Lower lobe of right lung (tissue), 2 donors: ENCODE measurements around the gene NBDY. TPM values are rescaled to one million over a fixed set of nuclear protein-coding genes. Genes with fewer than 3 reads are reported as not detected.

Source experiments
- ATAC-seq, 2 donors: fragments of 200-7000 bp; cut with Tn5 transposase; one replicate each; pipeline ENCODE4 v1.9.1; 2020 to 2022; ENCODE audit warnings: mild to moderate bottlenecking in 2 of 2, moderate library complexity in 2 of 2
- DNase-seq: peaks from one replicate; pipeline ENCODE4 v3.0.0-alpha.2; 2020
- H3K27ac ChIP-seq: fragments of 200-600 bp; one replicate; pipeline ENCODE4 v1.8.0; 2022
- H3K27me3 ChIP-seq: fragments of 200-600 bp; one replicate; pipeline ENCODE4 v1.8.0; 2022; ENCODE audit warnings: low read depth
- H3K36me3 ChIP-seq: fragments of 200-600 bp; one replicate; pipeline ENCODE4 v1.8.0; 2022; ENCODE audit warnings: mild to moderate bottlenecking
- H3K4me1 ChIP-seq: fragments of 200-600 bp; one replicate; pipeline ENCODE4 v1.8.0; 2022
- H3K4me3 ChIP-seq: fragments of 200-600 bp; one replicate; pipeline ENCODE4 v1.8.0; 2022; ENCODE audit warnings: mild to moderate bottlenecking
- H3K9me3 ChIP-seq: fragments of 200-600 bp; one replicate; pipeline ENCODE4 v1.8.0; 2022
- intact Hi-C: fragments of 100-400 bp; cut with DNase I; formaldehyde crosslinking; loops from one replicate; pipeline ENCODE4 v1.11.0; 2022
- total RNA-seq: library from RNA; stranded (reverse); fragmentation: NEBNext Ultra II Directional; extraction: Animal tissue kit (Norgen Biotek cat#: 25700); gene quantifications from one replicate; pipeline ENCODE4 v1.2.1, GENCODE V29; 2021
- TF ChIP-seq, protein P1 (sequence below): fragments of 200-600 bp; IDR thresholded peaks from one replicate; pipeline ENCODE4 v1.8.0; 2022; ENCODE audit warnings: antibody characterized with exemption, mild to moderate bottlenecking
- donor health status: DM: no; HTN: yes; CAD: no; lungs with severe emphysema.

NBDY gene
- total RNA-seq, 1 donor from 2014 or later, result 37.5 TPM

- TF ChIP-seq, protein P1, sequence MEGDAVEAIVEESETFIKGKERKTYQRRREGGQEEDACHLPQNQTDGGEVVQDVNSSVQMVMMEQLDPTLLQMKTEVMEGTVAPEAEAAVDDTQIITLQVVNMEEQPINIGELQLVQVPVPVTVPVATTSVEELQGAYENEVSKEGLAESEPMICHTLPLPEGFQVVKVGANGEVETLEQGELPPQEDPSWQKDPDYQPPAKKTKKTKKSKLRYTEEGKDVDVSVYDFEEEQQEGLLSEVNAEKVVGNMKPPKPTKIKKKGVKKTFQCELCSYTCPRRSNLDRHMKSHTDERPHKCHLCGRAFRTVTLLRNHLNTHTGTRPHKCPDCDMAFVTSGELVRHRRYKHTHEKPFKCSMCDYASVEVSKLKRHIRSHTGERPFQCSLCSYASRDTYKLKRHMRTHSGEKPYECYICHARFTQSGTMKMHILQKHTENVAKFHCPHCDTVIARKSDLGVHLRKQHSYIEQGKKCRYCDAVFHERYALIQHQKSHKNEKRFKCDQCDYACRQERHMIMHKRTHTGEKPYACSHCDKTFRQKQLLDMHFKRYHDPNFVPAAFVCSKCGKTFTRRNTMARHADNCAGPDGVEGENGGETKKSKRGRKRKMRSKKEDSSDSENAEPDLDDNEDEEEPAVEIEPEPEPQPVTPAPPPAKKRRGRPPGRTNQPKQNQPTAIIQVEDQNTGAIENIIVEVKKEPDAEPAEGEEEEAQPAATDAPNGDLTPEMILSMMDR, result no peak
- intact Hi-C loops, result no loop called here
- Histone ChIP-seq H3K4me3 (no peak overlapping the region), H3K36me3 (no peaks in the 10 kb centered on the region), H3K9me3 (no peaks in the 10 kb centered on the region), H3K4me1 (peaks cover 19% of the 10 kb centered on the region), H3K27me3 (no peaks in the 10 kb centered on the region), H3K27ac (no peak overlapping the region)
- DNase-seq (no peak), ATAC-seq (no peak)
Measured at GRCh38 chrX:56762220-56762619, 33.2 kb downstream of the NBDY start.

DNA sequence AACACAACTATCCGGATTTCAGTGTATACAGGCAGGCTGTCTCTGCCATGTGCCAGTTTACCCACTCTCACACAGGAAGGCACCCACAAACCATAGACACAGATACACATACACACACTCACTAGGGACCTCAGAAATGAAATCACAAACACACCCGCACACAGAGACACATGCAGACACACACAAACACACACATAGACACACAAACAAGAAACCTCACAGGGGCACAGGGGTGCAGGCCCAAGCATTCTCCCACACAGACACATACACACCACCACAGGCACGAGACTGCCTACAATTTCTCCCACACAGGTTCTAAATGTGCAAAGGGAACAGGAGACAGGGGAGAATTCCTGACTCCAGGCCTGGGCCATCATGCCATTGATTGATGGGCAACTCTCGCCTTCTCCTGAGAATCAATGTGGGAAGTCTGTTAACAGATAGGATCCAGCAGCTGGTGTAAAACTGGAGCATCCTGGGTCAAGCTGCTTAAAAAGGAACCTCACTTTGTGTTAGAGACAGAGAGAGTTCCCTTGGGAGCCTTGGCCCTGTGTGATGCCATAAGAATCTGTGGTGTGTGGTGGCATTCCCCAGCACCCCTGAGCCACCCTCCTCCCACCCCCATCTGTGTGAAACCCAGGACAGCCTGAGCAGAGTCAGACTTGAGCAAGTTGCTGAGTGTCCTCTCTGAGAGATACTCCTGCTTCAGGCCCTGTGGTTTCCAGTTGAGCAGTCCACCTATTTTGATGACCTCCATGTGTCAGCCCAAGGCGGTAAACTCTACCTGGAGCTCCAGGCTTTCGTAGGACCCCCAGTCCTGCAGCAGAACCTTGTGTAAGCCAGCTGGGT lies 33.9 kb downstream of the NBDY start:
- ATAC-seq (no peak), DNase-seq (no peak)
- Histone ChIP-seq H3K36me3 (no peaks in the 10 kb centered on the region), H3K4me3 (no peak overlapping the region), H3K4me1 (peaks cover 19% of the 10 kb centered on the region), H3K27ac (no peak overlapping the region), H3K27me3 (no peaks in the 10 kb centered on the region), H3K9me3 (no peaks in the 10 kb centered on the region)
- intact Hi-C loops, result no loop called here
- TF ChIP-seq, protein P1, result no peak

DNA sequence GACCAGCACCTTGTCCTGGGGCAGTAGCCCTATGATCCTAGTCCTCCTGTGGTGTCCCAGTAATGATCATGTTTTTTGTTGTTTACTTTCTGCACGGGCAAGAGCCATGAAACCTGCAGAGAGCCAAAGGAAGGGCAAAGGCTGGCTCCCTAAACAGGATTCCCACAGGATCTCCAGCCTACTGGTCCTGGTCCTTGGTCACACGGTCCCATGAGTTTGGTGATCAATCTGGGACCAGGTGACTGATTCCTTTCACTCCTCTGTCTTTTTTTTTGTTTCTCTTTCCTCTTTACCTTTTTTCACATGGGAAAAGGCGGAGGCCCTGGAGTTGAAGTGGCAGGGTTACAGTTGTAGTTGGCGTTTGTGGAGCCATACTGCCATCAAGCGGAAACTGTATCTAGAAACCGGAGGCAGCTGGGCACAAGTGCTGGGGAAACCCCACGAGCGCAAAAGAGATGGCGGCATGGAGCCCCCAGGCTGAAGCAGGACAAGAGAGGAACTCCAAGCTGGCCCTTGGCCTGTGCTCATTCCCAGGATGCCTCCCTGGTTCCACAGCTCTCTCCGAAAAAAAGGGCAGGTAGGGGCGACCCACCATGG lies 34.6 kb downstream of the NBDY start:
- TF ChIP-seq, protein P1, result peak; percentile 10
- DNase-seq, result no peak
- no peak overlapping the region for H3K27ac ChIP-seq
- ATAC-seq, result peak in 1 of 2 donors; percentile 49
- peaks cover 19% of the 10 kb centered on the region for H3K4me1 ChIP-seq
- no peaks in the 10 kb centered on the region for H3K27me3 ChIP-seq
- H3K36me3 ChIP-seq, result no peaks in the 10 kb centered on the region
- no peaks in the 10 kb centered on the region for H3K9me3 ChIP-seq
- H3K4me3 ChIP-seq, result peak overlapping the region; percentile 2
- intact Hi-C loops, result no loop called here

GRCh38 chrX:56764153-56764974 lies 35.3 kb downstream of the NBDY start:
- intact Hi-C loops, result no loop called here
- TF ChIP-seq, protein P1, result peak; percentile 40
- Histone ChIP-seq H3K27ac (peak overlapping the region; percentile 18), H3K4me3 (peak overlapping the region; percentile 2), H3K9me3 (no peaks in the 10 kb centered on the region), H3K4me1 (peaks cover 19% of the 10 kb centered on the region), H3K36me3 (no peaks in the 10 kb centered on the region), H3K27me3 (no peaks in the 10 kb centered on the region)
- no peak for DNase-seq
- peak; percentile 49 to 65 for ATAC-seq

GRCh38 chrX:56764975-56765791 lies 36.1 kb downstream of the NBDY start:
- no peaks in the 10 kb centered on the region for H3K36me3 ChIP-seq
- no peak overlapping the region for H3K4me3 ChIP-seq
- no peaks in the 10 kb centered on the region for H3K27me3 ChIP-seq
- TF ChIP-seq, protein P1, result no peak
- H3K27ac ChIP-seq, result peak overlapping the region; percentile 18
- H3K9me3 ChIP-seq, result no peaks in the 10 kb centered on the region
- H3K4me1 ChIP-seq, result peaks cover 19% of the 10 kb centered on the region
- intact Hi-C loops, result no loop called here
- ATAC-seq (no peak), DNase-seq (no peak)
